ENCODE measurements around the gene COMT. TPM values are rescaled to one million over a fixed set of nuclear protein-coding genes. Genes with fewer than 3 reads are reported as not detected.

Gene COMT
- polyA plus RNA-seq, 4 donors: 57.8 to 236 (median 135) TPM

GRCh38 chr22:19972251-19972650 lies 30.7 kb downstream of the COMT start:
- DNase-seq (no peak), FAIRE-seq (no peak)
- peaks cover 0 to 83% (median 0%) of the 10 kb centered on the region in 3 donors for H3K36me3 ChIP-seq (ENCODE audit: control insufficient read depth in 3 of 3, insufficient read depth in 2 of 3, low read depth in 1 of 3, low read length in 3 of 3)
- H3K4me1 ChIP-seq (ENCODE audit: control insufficient read depth in 3 of 3, insufficient read depth in 2 of 3, low read depth in 1 of 3, low read length in 2 of 3): peaks cover 0 to 27% (median 2%) of the 10 kb centered on the region in 3 donors
- H3K9me3 ChIP-seq (ENCODE audit: control insufficient read depth in 2 of 2, insufficient read depth in 1 of 2, low read depth in 1 of 2, low read length in 1 of 2): no peaks in the 10 kb centered on the region
- 88 to 93% (median 92%) methylated on average over 9 of the region's 9 CpGs for WGBS, 3 donors
- peak overlapping the region in 1 of 3 donors; percentile 77 for H3K27ac ChIP-seq (ENCODE audit: low read depth in 1 of 3, low read length in 2 of 3)
- no peak overlapping the region for H3K4me3 ChIP-seq (ENCODE audit: low read depth in 1 of 3, low read length in 3 of 3)
- H3K27me3 ChIP-seq (ENCODE audit: control insufficient read depth in 3 of 3, insufficient read depth in 3 of 3, low read length in 3 of 3): no peaks in the 10 kb centered on the region

- Histone ChIP-seq H3K27ac (ENCODE audit: low read depth in 1 of 3, low read length in 2 of 3) (no peak overlapping the region), H3K4me1 (ENCODE audit: control insufficient read depth in 3 of 3, insufficient read depth in 2 of 3, low read depth in 1 of 3, low read length in 2 of 3) (peaks cover 0 to 27% (median 2%) of the 10 kb centered on the region in 3 donors), H3K36me3 (ENCODE audit: control insufficient read depth in 3 of 3, insufficient read depth in 2 of 3, low read depth in 1 of 3, low read length in 3 of 3) (peaks cover 0 to 83% (median 0%) of the 10 kb centered on the region in 3 donors), H3K27me3 (ENCODE audit: control insufficient read depth in 3 of 3, insufficient read depth in 3 of 3, low read length in 3 of 3) (no peaks in the 10 kb centered on the region), H3K9me3 (ENCODE audit: control insufficient read depth in 2 of 2, insufficient read depth in 1 of 2, low read depth in 1 of 2, low read length in 1 of 2) (no peaks in the 10 kb centered on the region), H3K4me3 (ENCODE audit: low read depth in 1 of 3, low read length in 3 of 3) (no peak overlapping the region)
- no peak for DNase-seq
- WGBS, 3 donors: 89 to 95% (median 91%) methylated on average over 49 to 50 of the region's 50 CpGs
- FAIRE-seq: no peak
Observed at GRCh38 chr22:19972652-19973550, 31.3 kb downstream of the COMT start.

GRCh38 chr22:19973551-19974267 lies 32.1 kb downstream of the COMT start:
- Histone ChIP-seq H3K27me3 (ENCODE audit: control insufficient read depth in 3 of 3, insufficient read depth in 3 of 3, low read length in 3 of 3) (no peaks in the 10 kb centered on the region), H3K27ac (ENCODE audit: low read depth in 1 of 3, low read length in 2 of 3) (no peak overlapping the region), H3K4me1 (ENCODE audit: control insufficient read depth in 3 of 3, insufficient read depth in 2 of 3, low read depth in 1 of 3, low read length in 2 of 3) (peaks cover 0 to 27% (median 2%) of the 10 kb centered on the region in 3 donors), H3K36me3 (ENCODE audit: control insufficient read depth in 3 of 3, insufficient read depth in 2 of 3, low read depth in 1 of 3, low read length in 3 of 3) (peaks cover 0 to 83% (median 0%) of the 10 kb centered on the region in 3 donors), H3K4me3 (ENCODE audit: low read depth in 1 of 3, low read length in 3 of 3) (no peak overlapping the region), H3K9me3 (ENCODE audit: control insufficient read depth in 2 of 2, insufficient read depth in 1 of 2, low read depth in 1 of 2, low read length in 1 of 2) (no peaks in the 10 kb centered on the region)
- DNase-seq: no peak
- FAIRE-seq: no peak
- 94 to 96% (median 95%) methylated on average over 46 of the region's 46 CpGs for WGBS, 3 donors

- H3K9me3 ChIP-seq (ENCODE audit: control insufficient read depth in 2 of 2, insufficient read depth in 1 of 2, low read depth in 1 of 2, low read length in 1 of 2): no peaks in the 10 kb centered on the region
- H3K27ac ChIP-seq (ENCODE audit: low read depth in 1 of 3, low read length in 2 of 3): no peak overlapping the region
- no peaks in the 10 kb centered on the region for H3K27me3 ChIP-seq (ENCODE audit: control insufficient read depth in 3 of 3, insufficient read depth in 3 of 3, low read length in 3 of 3)
- WGBS, 3 donors: 54 to 64% (median 62%) methylated on average over 11 of the region's 11 CpGs
- H3K36me3 ChIP-seq (ENCODE audit: control insufficient read depth in 3 of 3, insufficient read depth in 2 of 3, low read depth in 1 of 3, low read length in 3 of 3): peaks cover 0 to 83% (median 0%) of the 10 kb centered on the region in 3 donors
- H3K4me3 ChIP-seq (ENCODE audit: low read depth in 1 of 3, low read length in 3 of 3): no peak overlapping the region
- DNase-seq (peak; percentile 50 to 62), FAIRE-seq (no peak)
- H3K4me1 ChIP-seq (ENCODE audit: control insufficient read depth in 3 of 3, insufficient read depth in 2 of 3, low read depth in 1 of 3, low read length in 2 of 3): peaks cover 0 to 27% (median 2%) of the 10 kb centered on the region in 3 donors
Observed at GRCh38 chr22:19974268-19974861, 32.8 kb downstream of the COMT start.

- no peaks in the 10 kb centered on the region for H3K27me3 ChIP-seq (ENCODE audit: control insufficient read depth in 3 of 3, insufficient read depth in 3 of 3, low read length in 3 of 3)
- H3K27ac ChIP-seq (ENCODE audit: low read depth in 1 of 3, low read length in 2 of 3): peak overlapping the region in 1 of 3 donors; percentile 33
- FAIRE-seq: no peak
- H3K4me3 ChIP-seq (ENCODE audit: low read depth in 1 of 3, low read length in 3 of 3): no peak overlapping the region
- peaks cover 0 to 81% (median 0%) of the 10 kb centered on the region in 3 donors for H3K36me3 ChIP-seq (ENCODE audit: control insufficient read depth in 3 of 3, insufficient read depth in 2 of 3, low read depth in 1 of 3, low read length in 3 of 3)
- H3K4me1 ChIP-seq (ENCODE audit: control insufficient read depth in 3 of 3, insufficient read depth in 2 of 3, low read depth in 1 of 3, low read length in 2 of 3): peaks cover 0 to 24% (median 2%) of the 10 kb centered on the region in 3 donors
- 66 to 73% (median 70%) methylated on average over 12 to 13 of the region's 13 CpGs for WGBS, 3 donors
- H3K9me3 ChIP-seq (ENCODE audit: control insufficient read depth in 2 of 2, insufficient read depth in 1 of 2, low read depth in 1 of 2, low read length in 1 of 2): no peaks in the 10 kb centered on the region
- DNase-seq: no peak
Observed at GRCh38 chr22:19974935-19975706, 33.5 kb downstream of the COMT start.

GRCh38 chr22:19975707-19976035 lies 34.1 kb downstream of the COMT start:
- peaks cover 0 to 19% (median under 1%) of the 10 kb centered on the region in 3 donors for H3K4me1 ChIP-seq (ENCODE audit: control insufficient read depth in 3 of 3, insufficient read depth in 2 of 3, low read depth in 1 of 3, low read length in 2 of 3)
- H3K9me3 ChIP-seq (ENCODE audit: control insufficient read depth in 2 of 2, insufficient read depth in 1 of 2, low read depth in 1 of 2, low read length in 1 of 2): no peaks in the 10 kb centered on the region
- no peak for FAIRE-seq
- no peak for DNase-seq
- no peaks in the 10 kb centered on the region for H3K27me3 ChIP-seq (ENCODE audit: control insufficient read depth in 3 of 3, insufficient read depth in 3 of 3, low read length in 3 of 3)
- no peak overlapping the region for H3K4me3 ChIP-seq (ENCODE audit: low read depth in 1 of 3, low read length in 3 of 3)
- H3K27ac ChIP-seq (ENCODE audit: low read depth in 1 of 3, low read length in 2 of 3): no peak overlapping the region
- 88 to 96% (median 90%) methylated on average over 4 of the region's 4 CpGs for WGBS, 3 donors
- peaks cover 0 to 82% (median 0%) of the 10 kb centered on the region in 3 donors for H3K36me3 ChIP-seq (ENCODE audit: control insufficient read depth in 3 of 3, insufficient read depth in 2 of 3, low read depth in 1 of 3, low read length in 3 of 3)

GRCh38 chr22:19976671-19977070 lies 35.1 kb downstream of the COMT start:
- no peak overlapping the region for H3K27ac ChIP-seq (ENCODE audit: low read depth in 1 of 3, low read length in 2 of 3)
- FAIRE-seq: no peak
- H3K9me3 ChIP-seq (ENCODE audit: control insufficient read depth in 2 of 2, insufficient read depth in 1 of 2, low read depth in 1 of 2, low read length in 1 of 2): no peaks in the 10 kb centered on the region
- peaks cover 0 to 82% (median 0%) of the 10 kb centered on the region in 3 donors for H3K36me3 ChIP-seq (ENCODE audit: control insufficient read depth in 3 of 3, insufficient read depth in 2 of 3, low read depth in 1 of 3, low read length in 3 of 3)
- H3K4me1 ChIP-seq (ENCODE audit: control insufficient read depth in 3 of 3, insufficient read depth in 2 of 3, low read depth in 1 of 3, low read length in 2 of 3): peaks cover 0 to 9% (median 0%) of the 10 kb centered on the region in 3 donors
- no peak for DNase-seq
- no peak overlapping the region for H3K4me3 ChIP-seq (ENCODE audit: low read depth in 1 of 3, low read length in 3 of 3)
- H3K27me3 ChIP-seq (ENCODE audit: control insufficient read depth in 3 of 3, insufficient read depth in 3 of 3, low read length in 3 of 3): no peaks in the 10 kb centered on the region
- WGBS, 3 donors: 81 to 89% (median 86%) methylated on average over 3 of the region's 3 CpGs
